Thymus (tissue), 11 donors: Measurements from ENCODE around the gene LRP1. TPM values are rescaled to one million over a fixed set of nuclear protein-coding genes. Genes with fewer than 3 reads are reported as not detected.

ENCODE experiments used
- DNase-seq, 9 donors: peaks; one replicate each; pipeline ENCODE4 v3.0.0-alpha.2; 2013; ENCODE audit warnings: low spot score in 9 of 9, low read depth in 6 of 9, missing footprints in 1 of 9
- H3K27ac ChIP-seq, 2 donors: one replicate each; pipeline ENCODE4 v1.5.1; 2013; ENCODE audit warnings: control low read depth in 1 of 2, low read depth in 1 of 2, low read length in 1 of 2, mild to moderate bottlenecking in 1 of 2, moderate library complexity in 1 of 2
- H3K27me3 ChIP-seq, 2 donors: one replicate each; pipeline ENCODE4 v1.5.1; 2013; ENCODE audit warnings: low read length in 1 of 2; ENCODE audit not compliant: control insufficient read depth in 2 of 2, insufficient read depth in 1 of 2
- H3K36me3 ChIP-seq, 2 donors: one replicate each; pipeline ENCODE4 v1.5.1; 2013; ENCODE audit warnings: low read length in 1 of 2, mild to moderate bottlenecking in 1 of 2, moderate library complexity in 1 of 2; ENCODE audit not compliant: control insufficient read depth in 2 of 2, insufficient read depth in 2 of 2
- H3K4me1 ChIP-seq, 2 donors: one replicate each; pipeline ENCODE4 v1.5.1; 2013; ENCODE audit warnings: low read length in 2 of 2; ENCODE audit not compliant: control insufficient read depth in 2 of 2, insufficient read depth in 2 of 2
- H3K4me3 ChIP-seq, 2 donors: one replicate each; pipeline ENCODE4 v1.5.1; 2013; ENCODE audit warnings: low read length in 2 of 2, control low read depth in 1 of 2, mild to moderate bottlenecking in 1 of 2
- H3K9me3 ChIP-seq, 2 donors: one replicate each; pipeline ENCODE4 v1.5.1; 2013; ENCODE audit warnings: low read length in 1 of 2, mild to moderate bottlenecking in 1 of 2; ENCODE audit not compliant: control insufficient read depth in 2 of 2, insufficient read depth in 1 of 2
- WGBS: extraction: QIAGEN DNeasy Blood & Tissue Kit; methylation state at CpG from one replicate; pipeline ENCODE4 v1.1.7; 2013; 5-methylcytosine and 5-hydroxymethylcytosine counted together
- polyA plus RNA-seq: library from polyadenylated mRNA; stranded (reverse); fragments of 200-250 nt; gene quantifications from one replicate; pipeline ENCODE4 v1.2.3, GENCODE V29; 2013
- total RNA-seq: library from RNA; stranded (reverse); fragments of 120-200 nt; gene quantifications from one replicate; pipeline ENCODE4 v1.2.4, GENCODE V29; 2013
- donor health status: healthy.

The LRP1 gene
- total and polyA plus RNA-seq, 2 donors: 4.5 to 22.6 TPM

DNA sequence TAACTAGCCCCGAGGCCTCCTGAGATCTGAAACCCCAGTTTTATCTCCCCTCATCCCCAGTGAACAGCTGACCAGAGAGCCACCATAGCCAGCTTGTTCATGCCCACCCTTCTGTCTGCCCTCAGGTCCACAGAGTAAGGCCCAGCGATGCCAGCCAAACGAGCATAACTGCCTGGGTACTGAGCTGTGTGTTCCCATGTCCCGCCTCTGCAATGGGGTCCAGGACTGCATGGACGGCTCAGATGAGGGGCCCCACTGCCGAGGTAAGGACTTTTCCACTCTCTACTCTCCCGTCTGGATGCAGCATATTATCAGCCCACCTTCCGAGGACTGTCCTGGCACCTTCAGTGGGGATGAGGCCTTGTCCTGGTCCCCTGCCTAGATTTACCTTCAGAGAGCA, 13.0 kb downstream of the LRP1 start:
- no peaks in the 10 kb centered on the region for H3K9me3 ChIP-seq
- no peak for DNase-seq
- H3K4me3 ChIP-seq: no peak overlapping the region
- no peak overlapping the region for H3K27ac ChIP-seq
- H3K4me1 ChIP-seq: peaks cover 10 to 18% of the 10 kb centered on the region in 2 donors
- peaks cover 0 to 4% of the 10 kb centered on the region in 2 donors for H3K36me3 ChIP-seq
- WGBS: 97% methylated on average over 8 of the region's 8 CpGs
- no peaks in the 10 kb centered on the region for H3K27me3 ChIP-seq

GRCh38 chr12:57142121-57142520, 13.8 kb downstream of the LRP1 start:
- H3K36me3 ChIP-seq: peaks cover 0 to 4% of the 10 kb centered on the region in 2 donors
- H3K4me3 ChIP-seq: no peak overlapping the region
- peaks cover 10 to 18% of the 10 kb centered on the region in 2 donors for H3K4me1 ChIP-seq
- 97% methylated on average over 9 of the region's 9 CpGs for WGBS
- H3K9me3 ChIP-seq: no peaks in the 10 kb centered on the region
- no peak for DNase-seq
- H3K27ac ChIP-seq: no peak overlapping the region
- H3K27me3 ChIP-seq: no peaks in the 10 kb centered on the region

DNA sequence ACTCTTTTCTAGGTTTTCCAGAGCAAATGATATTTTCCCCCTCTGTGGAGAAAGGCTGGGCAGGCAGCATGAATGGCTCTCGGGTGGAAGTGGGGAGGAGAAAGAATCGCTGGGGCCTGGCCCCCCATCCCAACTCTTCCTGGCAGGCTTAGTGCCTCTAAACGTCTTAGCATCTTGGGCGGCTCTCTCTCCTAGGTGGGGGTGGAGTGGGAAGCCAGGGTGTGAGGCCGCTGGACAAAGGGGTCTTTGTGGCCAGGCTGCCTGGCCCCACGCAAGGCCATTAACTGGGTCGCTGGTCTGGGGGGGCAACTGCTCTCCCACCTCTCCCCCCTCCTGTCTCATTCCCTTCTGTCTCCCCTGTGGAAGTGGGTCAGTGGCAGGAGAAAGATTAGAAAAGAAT, 14.4 kb downstream of the LRP1 start:
- Histone ChIP-seq H3K4me3 (no peak overlapping the region), H3K27ac (no peak overlapping the region), H3K9me3 (no peaks in the 10 kb centered on the region), H3K27me3 (peaks cover 0 to 2% of the 10 kb centered on the region in 2 donors), H3K36me3 (peaks cover 0 to 4% of the 10 kb centered on the region in 2 donors), H3K4me1 (peaks cover 10 to 18% of the 10 kb centered on the region in 2 donors)
- DNase-seq: no peak
- WGBS: 97% methylated on average over 7 of the region's 7 CpGs

DNA sequence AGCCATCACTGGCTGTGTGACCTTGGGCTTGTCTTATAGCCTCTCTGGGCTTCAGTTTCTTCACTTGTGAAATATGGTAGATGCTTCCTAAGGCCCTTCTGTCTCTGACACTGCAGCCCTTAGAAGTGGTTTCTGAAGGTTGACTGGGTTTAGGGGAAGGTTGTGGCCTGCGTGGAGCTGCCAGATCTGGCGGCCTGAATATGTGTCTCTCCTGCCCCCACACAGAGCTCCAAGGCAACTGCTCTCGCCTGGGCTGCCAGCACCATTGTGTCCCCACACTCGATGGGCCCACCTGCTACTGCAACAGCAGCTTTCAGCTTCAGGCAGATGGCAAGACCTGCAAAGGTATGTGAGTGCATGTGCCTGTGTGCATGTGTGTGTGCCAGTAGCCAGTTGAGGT, 15.2 kb downstream of the LRP1 start:
- DNase-seq: peak in 4 of 9 donors; percentile 26 to 68 (median 37)
- 17% methylated on average over 4 of the region's 4 CpGs for WGBS
- H3K27me3 ChIP-seq: peaks cover 0 to 2% of the 10 kb centered on the region in 2 donors
- no peak overlapping the region for H3K27ac ChIP-seq
- H3K4me3 ChIP-seq: no peak overlapping the region
- H3K9me3 ChIP-seq: no peaks in the 10 kb centered on the region
- peaks cover 10 to 18% of the 10 kb centered on the region in 2 donors for H3K4me1 ChIP-seq
- peaks cover 0 to 4% of the 10 kb centered on the region in 2 donors for H3K36me3 ChIP-seq

DNA sequence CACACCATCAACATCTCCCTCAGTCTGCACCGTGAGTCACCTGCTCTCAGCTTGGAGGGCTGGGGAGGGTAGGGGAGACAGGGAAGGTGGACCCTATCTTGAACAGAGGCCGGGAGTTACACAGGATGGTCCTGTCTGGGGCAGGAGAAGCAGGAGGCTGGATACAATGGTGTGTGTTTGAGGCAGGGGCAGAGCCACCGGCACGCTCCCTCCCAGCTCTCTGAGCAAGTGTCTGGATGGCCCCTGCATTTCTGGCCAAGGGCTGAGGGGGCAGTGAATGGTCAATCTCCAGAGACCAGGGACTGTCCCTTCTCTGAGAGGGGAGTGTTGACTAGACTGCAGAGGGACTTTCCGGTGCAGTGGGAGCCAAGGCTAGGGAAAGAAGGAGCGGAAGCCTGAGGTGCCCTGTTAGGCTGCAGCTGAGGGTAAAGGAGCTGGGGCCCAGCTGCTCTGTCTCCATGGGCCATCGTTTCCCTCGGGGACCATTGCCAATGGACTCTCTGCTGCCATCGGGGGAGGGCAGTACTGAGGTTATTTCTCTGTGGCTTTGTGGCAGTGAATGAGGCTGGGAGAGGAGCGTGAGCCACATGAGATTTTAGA, 17.3 kb downstream of the LRP1 start:
- Histone ChIP-seq H3K4me3 (no peak overlapping the region), H3K36me3 (peaks cover 0 to 4% of the 10 kb centered on the region in 2 donors), H3K27me3 (peaks cover 0 to 2% of the 10 kb centered on the region in 2 donors), H3K9me3 (no peaks in the 10 kb centered on the region), H3K4me1 (peaks cover 10 to 18% of the 10 kb centered on the region in 2 donors), H3K27ac (no peak overlapping the region)
- DNase-seq: no peak
- WGBS: 95% methylated on average over 10 of the region's 10 CpGs

GRCh38 chr12:57146092-57146491, 17.8 kb downstream of the LRP1 start:
- no peaks in the 10 kb centered on the region for H3K9me3 ChIP-seq
- H3K27me3 ChIP-seq: peaks cover 0 to 2% of the 10 kb centered on the region in 2 donors
- H3K4me3 ChIP-seq: no peak overlapping the region
- no peak for DNase-seq
- WGBS: 86% methylated on average over 2 of the region's 2 CpGs
- H3K27ac ChIP-seq: no peak overlapping the region
- H3K4me1 ChIP-seq: peaks cover 10 to 18% of the 10 kb centered on the region in 2 donors
- H3K36me3 ChIP-seq: peaks cover 0 to 4% of the 10 kb centered on the region in 2 donors

DNA sequence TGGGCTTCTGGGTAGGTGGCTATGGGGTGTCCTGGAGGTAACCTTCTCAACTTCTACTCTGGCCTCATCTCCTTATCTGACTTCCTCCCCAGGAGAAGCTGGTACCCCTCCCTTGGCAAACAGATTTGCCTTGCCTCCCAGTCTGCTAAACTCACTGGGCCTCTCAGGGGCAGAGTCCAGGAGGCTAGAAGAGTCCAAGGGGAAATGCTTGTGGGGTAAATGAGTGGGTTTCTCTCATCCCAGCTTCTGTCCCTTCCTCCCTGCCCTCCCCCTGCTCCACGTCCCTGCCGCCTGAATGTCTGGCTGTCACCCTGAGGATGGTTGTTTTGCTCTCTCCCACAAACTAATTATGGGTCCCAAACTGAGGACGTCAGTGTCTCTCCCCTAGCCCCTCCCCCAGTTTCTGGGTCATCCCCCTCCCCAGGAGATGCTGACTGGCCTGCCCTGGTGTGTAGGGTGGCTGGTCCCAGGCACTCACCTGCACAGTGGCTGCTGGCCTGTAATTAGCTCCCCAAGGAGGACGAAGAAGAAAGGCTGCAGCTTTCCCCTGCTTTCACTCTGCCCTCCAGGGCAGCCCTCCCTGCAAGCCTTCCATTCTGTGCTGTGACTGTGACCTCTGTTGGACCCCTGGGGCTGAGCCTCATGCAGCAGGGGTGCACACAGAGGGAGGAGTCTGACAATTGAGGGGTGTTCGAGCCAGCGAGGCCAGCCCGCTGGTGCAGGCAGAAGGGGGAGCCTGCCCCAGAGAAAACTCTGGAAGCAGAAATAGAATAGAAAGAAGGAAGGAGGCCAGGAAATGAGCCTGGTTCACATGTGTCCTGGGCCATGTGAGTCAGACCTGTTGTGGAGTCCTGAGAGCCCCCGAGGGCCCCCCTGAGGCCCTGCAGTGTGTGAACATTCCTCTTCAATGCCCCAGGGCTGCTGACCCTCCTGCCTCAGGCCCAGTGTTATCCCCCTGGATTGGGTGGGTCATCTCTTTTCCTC, 19.0 kb downstream of the LRP1 start, which contains the start of gene LRP1-AS:
Gene LRP1-AS, minus strand, starts transcription at position 659 of the 984 bp plus-strand sequence.
- H3K4me1 ChIP-seq: peaks cover 10 to 16% of the 10 kb centered on the region in 2 donors
- no peak for DNase-seq
- H3K27ac ChIP-seq: no peak within 1 kb of the TSS
- 76% methylated on average over 8 of the region's 8 CpGs for WGBS
- H3K27me3 ChIP-seq: peaks cover 0 to 2% of the 10 kb centered on the region in 2 donors
- H3K4me3 ChIP-seq: no peak within 1 kb of the TSS
- no peaks in the 10 kb centered on the region for H3K9me3 ChIP-seq
- H3K36me3 ChIP-seq: peaks cover 0 to 4% of the 10 kb centered on the region in 2 donors

GRCh38 chr12:57148469-57149244, 20.4 kb downstream of the LRP1 start:
- Histone ChIP-seq H3K27ac (no peak overlapping the region), H3K27me3 (peaks cover 0 to 2% of the 10 kb centered on the region in 2 donors), H3K9me3 (no peaks in the 10 kb centered on the region), H3K4me1 (peaks cover 0 to 5% of the 10 kb centered on the region in 2 donors), H3K36me3 (peaks cover 0 to 4% of the 10 kb centered on the region in 2 donors), H3K4me3 (no peak overlapping the region)
- DNase-seq: no peak
- 93% methylated on average over 4 of the region's 4 CpGs for WGBS
